Tibial artery (tissue), 4 donors: ENCODE results near the gene CRIP3.

ENCODE experiments used
- DNase-seq, 2 donors: peaks; one replicate each; pipeline ENCODE4 v3.0.0-alpha.2; 2019
- H3K27ac ChIP-seq, 2 donors: fragments of 200-600 bp; sonication (generic) in 1 of 2; 1 replicate in 1 of 2; 2 replicates in 1 of 2; pipeline ENCODE4 v1.5.1; 2018 to 2019; ENCODE audit warnings: mild to moderate bottlenecking in 1 of 2
- H3K27me3 ChIP-seq, 2 donors: fragments of 200-600 bp; sonication (generic) in 1 of 2; one replicate each; pipeline versions ENCODE4 v1.5.1 to v1.6.0; 2016 to 2019
- H3K36me3 ChIP-seq, 3 donors: fragments of 200-600 bp; sonication (generic) in 2 of 3; one replicate each; pipeline ENCODE4 v1.5.1; 2016 to 2019; ENCODE audit warnings: mild to moderate bottlenecking in 2 of 3
- H3K4me1 ChIP-seq, 4 donors: fragments of 200-600 bp; sonication (generic) in 2 of 4; 1 replicate in 3 of 4; 2 replicates in 1 of 4; pipeline ENCODE4 v1.5.1; 2016 to 2019
- H3K4me3 ChIP-seq, 2 donors: fragments of 200-600 bp; sonication (generic) in 1 of 2; 1 replicate in 1 of 2; 2 replicates in 1 of 2; pipeline ENCODE4 v1.5.1; 2018 to 2019; ENCODE audit warnings: mild to moderate bottlenecking in 2 of 2
- H3K9me3 ChIP-seq, 3 donors: fragments of 200-600 bp; sonication (generic) in 1 of 3; one replicate each; pipeline ENCODE4 v1.5.1; 2016 to 2019
- intact Hi-C: fragments of 100-400 bp; cut with DNase I; formaldehyde crosslinking; loops from one replicate; pipeline ENCODE4 v1.15.0; 2023; ENCODE audit warnings: low total_unique reads
- TF ChIP-seq, protein P1 (sequence below), 2 experiments: fragments of 200-600 bp in 1 of 2; fragments of 450-650 bp in 1 of 2; IDR thresholded peaks; one replicate each; pipeline ENCODE4 v1.5.1; 2017 to 2019; ENCODE audit warnings: antibody characterized with exemption in 2 of 2, mild to moderate bottlenecking in 1 of 2, moderate library complexity in 1 of 2

CRIP3 gene

DNA sequence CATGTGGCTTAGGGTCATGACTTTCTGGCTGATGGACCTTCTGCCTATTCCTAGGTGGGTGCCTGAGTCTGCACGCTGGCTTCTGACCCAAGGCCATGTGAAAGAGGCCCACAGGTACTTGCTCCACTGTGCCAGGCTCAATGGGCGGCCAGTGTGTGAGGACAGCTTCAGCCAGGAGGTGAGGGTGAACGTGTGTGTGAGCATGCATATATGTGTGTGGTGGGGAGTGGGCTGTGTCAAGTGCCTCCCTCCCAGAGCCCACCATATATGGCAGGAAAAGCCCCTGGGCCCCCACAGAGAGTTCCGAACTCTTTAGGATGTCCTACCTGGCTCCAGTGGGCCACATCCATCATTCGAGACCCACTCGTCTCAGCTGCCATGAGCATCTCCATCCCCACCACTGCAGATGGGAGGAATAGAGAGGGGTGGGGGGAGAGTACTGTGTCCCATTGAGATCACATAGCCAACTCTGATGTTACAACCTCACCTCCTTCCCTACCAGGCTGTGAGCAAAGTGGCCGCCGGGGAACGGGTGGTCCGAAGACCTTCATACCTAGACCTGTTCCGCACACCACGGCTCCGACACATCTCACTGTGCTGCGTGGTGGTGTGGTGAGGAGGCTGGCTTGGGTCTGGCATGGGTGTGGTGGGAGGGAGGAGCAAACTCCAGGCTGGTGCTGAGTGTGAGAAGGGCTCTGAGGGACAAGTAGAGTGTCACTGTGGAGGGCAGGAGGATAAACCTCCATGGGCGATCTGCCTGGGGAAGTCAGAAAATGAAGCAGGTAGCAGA is 7.3 kb downstream of the CRIP3 start:
- H3K9me3 ChIP-seq: no peaks in the 10 kb centered on the region
- H3K4me1 ChIP-seq: no peaks in the 10 kb centered on the region
- TF ChIP-seq, protein P1, sequence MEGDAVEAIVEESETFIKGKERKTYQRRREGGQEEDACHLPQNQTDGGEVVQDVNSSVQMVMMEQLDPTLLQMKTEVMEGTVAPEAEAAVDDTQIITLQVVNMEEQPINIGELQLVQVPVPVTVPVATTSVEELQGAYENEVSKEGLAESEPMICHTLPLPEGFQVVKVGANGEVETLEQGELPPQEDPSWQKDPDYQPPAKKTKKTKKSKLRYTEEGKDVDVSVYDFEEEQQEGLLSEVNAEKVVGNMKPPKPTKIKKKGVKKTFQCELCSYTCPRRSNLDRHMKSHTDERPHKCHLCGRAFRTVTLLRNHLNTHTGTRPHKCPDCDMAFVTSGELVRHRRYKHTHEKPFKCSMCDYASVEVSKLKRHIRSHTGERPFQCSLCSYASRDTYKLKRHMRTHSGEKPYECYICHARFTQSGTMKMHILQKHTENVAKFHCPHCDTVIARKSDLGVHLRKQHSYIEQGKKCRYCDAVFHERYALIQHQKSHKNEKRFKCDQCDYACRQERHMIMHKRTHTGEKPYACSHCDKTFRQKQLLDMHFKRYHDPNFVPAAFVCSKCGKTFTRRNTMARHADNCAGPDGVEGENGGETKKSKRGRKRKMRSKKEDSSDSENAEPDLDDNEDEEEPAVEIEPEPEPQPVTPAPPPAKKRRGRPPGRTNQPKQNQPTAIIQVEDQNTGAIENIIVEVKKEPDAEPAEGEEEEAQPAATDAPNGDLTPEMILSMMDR (IDR thresholded peaks at IDR 0.05): no peak
- no peaks in the 10 kb centered on the region for H3K36me3 ChIP-seq
- H3K4me3 ChIP-seq: no peak overlapping the region
- DNase-seq: no peak
- no peak overlapping the region for H3K27ac ChIP-seq
- intact Hi-C loops: no loop called here
- H3K27me3 ChIP-seq: peaks cover 0 to 53% of the 10 kb centered on the region in 2 donors

DNA sequence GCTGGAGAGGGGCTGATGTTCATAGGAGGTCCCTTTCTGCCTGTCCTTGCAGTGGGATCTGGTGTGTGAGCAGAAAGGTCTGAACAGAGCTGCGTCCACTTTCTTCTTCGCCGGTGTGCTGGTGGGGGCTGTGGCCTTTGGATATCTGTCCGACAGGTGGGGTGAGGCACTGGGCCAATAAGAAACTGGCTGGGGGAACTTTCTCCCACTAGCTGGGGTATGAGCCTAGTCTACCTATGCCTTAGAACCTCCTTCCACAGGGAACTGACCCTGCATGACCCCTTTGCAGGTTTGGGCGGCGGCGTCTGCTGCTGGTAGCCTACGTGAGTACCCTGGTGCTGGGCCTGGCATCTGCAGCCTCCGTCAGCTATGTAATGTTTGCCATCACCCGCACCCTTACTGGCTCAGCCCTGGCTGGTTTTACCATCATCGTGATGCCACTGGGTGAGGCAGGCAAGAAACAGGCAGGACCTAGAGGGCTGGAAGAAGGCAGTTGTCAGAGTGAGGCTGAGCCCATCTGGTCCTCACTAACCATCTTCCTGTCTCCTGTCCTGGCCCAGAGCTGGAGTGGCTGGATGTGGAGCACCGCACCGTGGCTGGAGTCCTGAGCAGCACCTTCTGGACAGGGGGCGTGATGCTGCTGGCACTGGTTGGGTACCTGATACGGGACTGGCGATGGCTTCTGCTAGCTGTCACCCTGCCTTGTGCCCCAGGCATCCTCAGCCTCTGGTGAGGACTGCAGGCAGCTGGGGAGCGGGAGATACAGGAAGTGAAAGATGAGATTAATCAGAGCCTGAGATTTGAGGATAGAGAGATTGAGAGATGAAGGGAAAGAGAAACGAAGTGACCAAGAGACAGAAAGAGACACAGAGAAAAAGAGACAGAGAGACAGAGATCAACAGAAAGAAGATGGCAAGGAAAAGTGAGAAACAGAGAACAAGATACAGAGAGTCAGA is 9.0 kb downstream of the CRIP3 start:
- Histone ChIP-seq H3K4me1 (no peaks in the 10 kb centered on the region), H3K9me3 (no peaks in the 10 kb centered on the region), H3K36me3 (no peaks in the 10 kb centered on the region), H3K27me3 (peaks cover 0 to 48% of the 10 kb centered on the region in 2 donors), H3K4me3 (no peak overlapping the region), H3K27ac (no peak overlapping the region)
- DNase-seq: no peak
- intact Hi-C loops: no loop called here
- TF ChIP-seq, protein P1 (IDR thresholded peaks at IDR 0.05): no peak

DNA sequence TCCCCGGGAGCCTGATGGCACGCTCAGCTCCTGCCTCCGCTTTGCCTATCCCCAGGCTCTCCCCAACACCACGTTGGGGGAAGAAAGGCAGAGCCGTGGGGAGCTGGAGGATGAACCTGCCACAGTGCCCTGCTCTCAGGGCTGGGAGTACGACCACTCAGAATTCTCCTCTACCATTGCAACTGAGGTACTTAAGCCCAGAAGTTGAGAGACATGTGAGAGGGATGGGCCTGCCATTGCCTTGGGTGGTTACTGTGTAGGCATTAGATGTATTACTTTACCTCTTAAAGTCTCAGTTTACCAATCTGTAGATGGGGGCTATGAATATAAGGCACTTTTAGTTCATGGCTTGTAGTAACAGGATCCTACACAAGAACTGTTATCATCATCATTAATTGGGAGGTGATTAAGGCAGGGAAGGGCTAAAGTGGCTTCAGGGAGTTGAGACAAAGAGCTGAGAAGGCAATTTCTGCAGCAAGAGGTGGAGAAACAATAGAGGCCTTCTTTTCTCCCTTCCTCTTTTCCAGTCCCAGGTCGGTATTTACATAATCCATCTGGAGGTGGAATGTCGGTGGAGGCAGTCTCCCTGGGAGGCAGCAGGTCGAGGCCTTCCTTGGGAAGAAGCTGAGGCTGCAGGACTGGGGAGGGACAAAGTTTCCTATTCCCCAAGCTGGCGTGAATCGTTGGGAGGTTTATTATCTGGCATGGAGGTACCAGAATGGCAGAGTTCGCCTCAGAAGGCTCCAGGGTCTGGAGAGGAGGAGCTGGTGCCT is 9.9 kb downstream of the CRIP3 start:
- H3K9me3 ChIP-seq: no peaks in the 10 kb centered on the region
- H3K4me1 ChIP-seq: no peaks in the 10 kb centered on the region
- DNase-seq: no peak
- no peak overlapping the region for H3K27ac ChIP-seq
- intact Hi-C loops: no loop called here
- no peaks in the 10 kb centered on the region for H3K36me3 ChIP-seq
- peaks cover 0 to 48% of the 10 kb centered on the region in 2 donors for H3K27me3 ChIP-seq
- TF ChIP-seq, protein P1 (IDR thresholded peaks at IDR 0.05): no peak
- H3K4me3 ChIP-seq: no peak overlapping the region

DNA sequence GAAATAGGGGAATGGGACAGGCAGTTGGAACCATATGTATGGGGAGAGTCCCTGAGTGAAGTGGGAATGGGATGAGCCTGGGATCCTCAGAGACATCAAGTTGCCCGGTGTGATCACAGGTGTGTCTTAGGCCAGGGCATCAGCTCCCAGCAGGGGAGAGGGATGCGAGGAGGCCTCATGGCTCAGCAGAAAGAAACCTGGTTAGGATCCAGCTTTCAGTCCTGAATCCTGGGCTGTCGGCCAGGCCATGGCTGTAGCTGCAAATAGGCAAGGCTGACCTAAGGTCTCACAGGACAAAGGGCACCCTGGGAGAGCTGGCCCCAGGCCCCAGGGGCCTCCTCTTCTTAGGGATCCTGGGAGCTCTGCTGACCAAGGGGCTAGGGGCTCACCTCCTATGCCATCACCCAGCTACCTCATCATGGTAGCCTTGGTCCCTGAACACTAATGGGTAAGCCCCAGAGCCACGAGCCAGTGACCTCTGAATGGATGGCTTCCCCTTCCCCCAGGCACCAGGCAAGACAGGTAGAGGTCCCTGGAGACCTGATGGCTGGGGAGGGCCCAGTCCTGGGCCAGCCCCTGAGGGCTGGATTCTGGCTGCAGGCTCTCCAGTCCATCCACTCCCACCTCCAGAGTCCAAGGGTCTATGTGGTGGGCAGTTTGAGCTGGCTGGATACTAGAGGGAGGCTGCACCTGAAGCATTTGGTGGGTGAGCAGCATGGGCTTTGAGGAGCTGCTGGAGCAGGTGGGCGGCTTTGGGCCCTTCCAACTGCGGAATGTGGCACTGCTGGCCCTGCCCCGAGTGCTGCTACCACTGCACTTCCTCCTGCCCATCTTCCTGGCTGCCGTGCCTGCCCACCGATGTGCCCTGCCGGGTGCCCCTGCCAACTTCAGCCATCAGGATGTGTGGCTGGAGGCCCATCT is 10.7 kb downstream of the CRIP3 start, which contains the start of gene SLC22A7:
Gene SLC22A7 (plus strand): TSS at position 617 of the 921 bp plus-strand sequence. CDS start 99 bp downstream, at position 716.
- no peaks in the 10 kb centered on the region for H3K36me3 ChIP-seq
- H3K4me1 ChIP-seq: no peaks in the 10 kb centered on the region
- TF ChIP-seq, protein P1 (IDR thresholded peaks at IDR 0.05): no peak
- H3K4me3 ChIP-seq: no peak within 1 kb of the TSS
- peaks cover 0 to 48% of the 10 kb centered on the region in 2 donors for H3K27me3 ChIP-seq
- no peaks in the 10 kb centered on the region for H3K9me3 ChIP-seq
- intact Hi-C loops: no loop called here
- H3K27ac ChIP-seq: no peak within 1 kb of the TSS
- DNase-seq: no peak
